Occipital lobe (tissue), 2 donors: ENCODE data around the gene PTPN13. TPM values are rescaled to one million over a fixed set of nuclear protein-coding genes. Genes with fewer than 3 reads are reported as not detected.

ENCODE experiments used
- DNase-seq: peaks from one replicate; lab custom pipeline; 2025; lab: John Stamatoyannopoulos, UW
- total RNA-seq: library from RNA; depleted of rRNA; stranded (reverse); fragments of >200 nt; gene quantifications from one replicate; pipeline ENCODE4 v1.2.3, GENCODE V29; 2014

Gene PTPN13
- total RNA-seq, 1 donor from 2014 or later = 136 TPM

GRCh38 chr4:86815653-86816052 lies 221.5 kb downstream of the PTPN13 start:
- no peak for DNase-seq

- no peak for DNase-seq
These were observed 222.6 kb downstream of the PTPN13 start for GRCh38 chr4:86816501-86817273.

GRCh38 chr4:86818211-86818610 lies 224.1 kb downstream of the PTPN13 start:
- DNase-seq = no peak

- no peak for DNase-seq
These were observed 224.7 kb downstream of the PTPN13 start for GRCh38 chr4:86818841-86819240.

GRCh38 chr4:86819561-86819960 lies 225.4 kb downstream of the PTPN13 start:
- no peak for DNase-seq

GRCh38 chr4:86821151-86821550 lies 227.0 kb downstream of the PTPN13 start:
- no peak for DNase-seq

DNA sequence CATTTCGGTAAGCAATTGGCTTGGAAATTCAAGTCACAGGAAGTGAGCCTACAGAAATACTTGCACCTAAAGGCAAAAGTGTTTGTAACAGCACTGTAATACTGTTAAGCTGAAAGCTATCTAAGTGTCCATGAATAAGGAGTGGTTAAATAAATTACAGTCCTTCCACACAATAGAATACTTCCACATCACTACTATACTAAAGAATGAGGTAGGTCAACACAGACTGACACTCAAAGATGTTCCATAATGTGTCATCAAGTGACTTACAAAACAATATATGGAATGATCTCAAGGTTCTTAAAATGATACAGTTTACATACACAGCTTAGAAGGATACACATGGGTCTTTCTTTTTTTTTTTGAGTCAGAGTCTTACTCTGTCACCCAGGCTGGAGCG lies 228.0 kb downstream of the PTPN13 start:
- no peak for DNase-seq

GRCh38 chr4:86825511-86825910 lies 231.4 kb downstream of the PTPN13 start:
- no peak for DNase-seq

- DNase-seq = no peak
These were observed 237.4 kb downstream of the PTPN13 start for GRCh38 chr4:86831262-86832130.

GRCh38 chr4:86833615-86834014 lies 239.5 kb downstream of the PTPN13 start:
- no peak for DNase-seq

DNA sequence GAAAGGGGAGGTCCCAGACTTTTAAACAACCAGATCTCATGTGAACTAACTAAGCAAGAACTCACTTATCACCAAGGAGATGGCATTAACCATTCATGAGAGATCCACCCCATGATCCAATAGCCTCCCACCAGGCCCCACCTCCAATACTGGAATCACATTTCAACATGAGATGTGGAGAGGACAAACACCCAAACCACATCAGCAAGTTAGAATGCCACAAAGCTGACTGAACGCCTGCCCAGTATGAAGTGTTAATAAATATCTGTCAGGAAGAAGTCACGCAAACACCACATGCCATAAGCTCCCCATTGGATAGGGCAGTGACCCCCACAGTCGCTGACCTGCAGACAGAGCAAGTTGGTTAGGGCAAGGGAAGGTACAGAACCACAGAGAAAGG lies 240.8 kb downstream of the PTPN13 start:
- DNase-seq = no peak

- DNase-seq = no peak
These were observed 241.6 kb downstream of the PTPN13 start for GRCh38 chr4:86835677-86836076.

DNA sequence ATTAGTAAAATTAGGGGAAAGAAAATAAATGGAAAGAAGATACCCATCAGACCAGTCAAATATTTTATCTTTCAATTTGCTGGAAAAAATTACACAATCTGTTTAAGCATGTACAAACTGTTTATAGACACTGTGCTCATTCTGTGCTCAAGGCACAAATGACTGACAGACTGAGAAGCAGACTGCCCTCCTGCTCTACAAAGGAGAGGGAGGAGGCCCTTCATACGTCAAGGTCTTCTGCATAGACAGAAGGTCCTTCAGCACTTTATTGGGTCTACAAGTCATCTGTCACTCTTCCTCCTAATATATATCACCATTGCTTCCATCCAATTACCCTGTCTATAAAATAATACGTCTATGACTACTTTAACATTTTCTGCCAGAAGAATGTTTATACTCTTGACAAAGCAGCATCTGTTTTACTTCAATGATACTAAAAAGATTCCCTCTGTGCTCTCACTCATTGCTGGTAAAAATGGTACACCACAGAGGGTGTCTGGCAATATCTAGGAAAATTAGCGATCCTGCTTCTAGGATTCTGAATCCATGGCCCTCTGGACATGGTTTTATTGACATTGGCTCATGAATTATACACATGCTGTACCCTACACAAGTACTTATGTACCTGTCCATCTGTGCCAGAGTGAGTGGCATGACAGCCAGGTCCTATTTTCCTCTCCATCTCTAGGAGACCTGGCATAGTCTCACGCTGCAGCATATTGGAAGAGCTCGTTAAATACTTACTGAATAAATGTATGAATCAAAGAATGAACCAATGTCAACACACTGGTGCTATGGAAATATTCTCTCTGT lies 243.8 kb downstream of the PTPN13 start:
- DNase-seq = no peak

DNA sequence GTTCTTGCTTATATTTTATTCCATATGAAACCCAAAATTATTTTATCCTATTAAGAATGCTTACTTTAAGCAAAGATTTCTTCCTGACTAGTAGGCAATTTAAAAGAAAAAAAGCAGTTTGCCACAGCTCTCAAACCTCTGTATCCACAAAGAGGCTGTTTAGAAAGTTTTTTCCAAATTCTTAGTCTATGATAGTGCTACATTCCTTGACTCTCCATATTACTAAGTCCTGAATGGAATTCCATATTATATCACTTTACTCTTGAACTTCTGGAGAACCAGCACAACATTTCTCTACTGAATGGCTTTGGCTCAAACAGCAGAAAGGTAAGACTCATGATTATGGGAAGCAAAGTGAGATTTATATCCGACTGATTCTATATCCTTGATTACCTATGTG lies 246.7 kb downstream of the PTPN13 start:
- DNase-seq = no peak

- no peak for DNase-seq
These were observed 247.2 kb downstream of the PTPN13 start for GRCh38 chr4:86841309-86841708.

DNA sequence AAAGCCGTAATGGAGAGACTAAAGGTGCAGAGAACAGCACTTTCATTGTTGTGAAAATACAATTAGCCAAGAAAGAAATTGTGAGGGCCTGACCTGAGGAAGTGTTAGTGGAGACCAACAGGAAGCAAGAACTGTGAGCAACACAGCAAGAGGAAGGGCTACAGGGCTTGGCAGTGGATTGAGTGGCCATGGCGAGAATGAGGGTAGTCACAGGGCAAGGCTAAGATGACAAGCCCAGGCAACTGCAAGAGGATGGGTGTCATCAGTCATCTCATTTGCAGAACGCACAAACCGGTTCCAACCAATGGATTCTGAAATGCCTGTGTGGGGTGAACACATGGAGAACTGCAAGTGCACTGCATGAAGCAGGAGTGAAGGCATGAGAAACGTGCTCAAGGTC lies 251.5 kb downstream of the PTPN13 start:
- no peak for DNase-seq

DNA sequence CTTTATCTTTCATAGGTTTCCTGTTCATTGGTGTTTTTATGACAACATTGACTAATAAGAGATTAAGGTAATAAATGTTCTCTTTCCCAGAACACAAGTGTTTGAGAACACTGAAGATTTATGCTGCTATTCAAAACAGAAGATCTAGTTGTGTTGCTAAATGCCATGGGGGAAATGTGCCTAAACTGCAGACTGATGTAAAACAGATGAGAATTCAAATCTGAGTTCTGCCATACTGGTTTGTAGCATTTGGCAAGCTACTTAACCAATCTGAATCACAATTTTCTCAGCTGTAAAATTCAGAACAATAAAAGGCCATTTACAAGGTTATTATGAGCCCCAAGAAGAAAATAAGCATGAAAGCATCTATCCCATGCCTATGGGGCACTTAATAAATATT lies 252.8 kb downstream of the PTPN13 start:
- DNase-seq = no peak

DNA sequence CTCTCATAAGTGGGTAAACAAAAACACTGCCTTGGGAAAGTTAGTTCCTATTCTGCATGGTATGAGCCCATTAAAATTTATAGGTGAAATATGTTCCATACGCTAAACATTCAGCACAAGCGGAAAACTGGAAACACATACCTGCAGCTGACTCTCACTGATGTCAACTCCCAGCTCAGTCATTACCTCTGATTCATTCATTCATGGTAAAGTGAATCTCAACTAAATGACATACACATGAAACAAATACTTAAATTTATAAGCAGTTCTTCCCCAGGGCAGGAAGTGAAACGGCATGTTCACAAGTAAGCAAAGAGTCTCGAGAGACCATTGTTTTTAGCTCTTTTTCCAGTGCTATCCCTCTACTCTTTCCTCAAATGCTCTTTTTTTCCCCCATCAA lies 253.5 kb downstream of the PTPN13 start:
- no peak for DNase-seq

DNA sequence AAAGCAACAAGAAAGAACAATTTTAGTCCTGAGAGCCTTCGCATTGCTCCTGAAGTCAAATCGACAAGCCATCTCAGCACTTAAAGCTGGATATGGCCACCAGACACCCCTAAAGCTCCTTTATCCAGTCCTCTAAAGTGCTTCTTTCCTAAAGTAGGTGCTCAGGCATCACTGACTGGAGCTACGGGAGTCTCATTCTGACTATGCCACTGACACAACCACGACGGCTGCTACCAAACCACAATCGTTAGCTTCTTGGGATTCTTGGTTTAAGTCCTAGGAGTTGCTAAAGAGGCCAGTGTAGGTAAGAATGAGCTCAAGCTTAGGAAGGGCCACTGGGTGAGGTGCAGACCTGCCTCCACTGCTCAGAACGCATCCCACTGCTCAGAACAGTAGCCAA lies 254.0 kb downstream of the PTPN13 start:
- no peak for DNase-seq

GRCh38 chr4:86848732-86849619 lies 254.9 kb downstream of the PTPN13 start, which contains the start of gene SLC10A6:
SLC10A6 (minus strand) TSS chr4:86849384; CDS start chr4:86849115, 269 bp downstream.
- DNase-seq = no peak

DNA sequence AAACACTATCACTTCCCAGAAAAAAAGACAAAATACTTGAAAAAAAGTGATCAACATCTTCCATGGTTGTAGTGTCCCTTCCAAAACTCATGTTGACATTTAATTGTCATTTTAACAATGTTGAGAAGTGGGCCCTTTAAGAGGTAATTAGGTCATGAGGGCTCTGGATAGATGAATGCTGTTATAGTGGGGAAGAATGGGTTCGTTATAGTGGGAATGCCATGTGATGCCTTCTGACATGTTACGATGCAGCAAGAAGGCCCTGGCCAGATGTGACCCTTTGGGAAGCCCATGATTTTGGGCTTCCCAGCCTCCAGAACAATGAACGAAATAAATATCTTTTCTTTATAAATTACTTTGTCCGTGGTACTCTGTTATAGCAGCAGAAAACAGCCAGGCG lies 259.1 kb downstream of the PTPN13 start:
- no peak for DNase-seq
